Activated CD8-positive, alpha-beta T cell treated with anti-CD3 and anti-CD28 coated beads for 36 hours (primary cell): ENCODE data around the gene OXCT2. TPM values are rescaled to one million over a fixed set of nuclear protein-coding genes. Genes with fewer than 3 reads are reported as not detected.
"Not testable (repeated sequence)": the region's sequence is repeated elsewhere in the genome, so short reads cannot be mapped to it uniquely, and the experiment has no call there.

ENCODE experiments used
- ATAC-seq: fragments of 200-7000 bp; cut with Tn5 transposase; one replicate; pipeline ENCODE4 v1.10.0; 2021; ENCODE audit warnings: mild to moderate bottlenecking, moderate library complexity
- CTCF ChIA-PET: fragments of 350-600 bp; sonication (Branson Sonifier 250); formaldehyde crosslinking; loops from one replicate; lab custom pipeline; 2021; ENCODE audit warnings: antibody characterized with exemption; lab: Charles Lee
- POLR2A ChIA-PET: fragments of 350-600 bp; sonication (Branson Sonifier 250); formaldehyde crosslinking; loops from one replicate; lab custom pipeline; 2021; ENCODE audit warnings: antibody characterized with exemption; lab: Charles Lee
- DNase-seq: peaks from one replicate; pipeline ENCODE4 v3.0.0-alpha.2; 2020
- H3K27ac Mint-ChIP-seq: one replicate; pipeline ENCODE4 v1.8.0; 2021; ENCODE audit warnings: mild to moderate bottlenecking, mixed read lengths
- H3K27me3 Mint-ChIP-seq: one replicate; pipeline ENCODE4 v1.8.0; 2021; ENCODE audit warnings: mixed read lengths
- H3K36me3 Mint-ChIP-seq: one replicate; pipeline ENCODE4 v1.8.0; 2021; ENCODE audit warnings: low read depth, mixed read lengths
- H3K4me1 Mint-ChIP-seq: one replicate; pipeline ENCODE4 v1.8.0; 2021; ENCODE audit warnings: low read depth, mixed read lengths
- H3K4me3 Mint-ChIP-seq: one replicate; pipeline ENCODE4 v1.8.0; 2021; ENCODE audit warnings: mild to moderate bottlenecking, moderate library complexity, mixed read lengths
- H3K9me3 Mint-ChIP-seq: one replicate; pipeline ENCODE4 v1.8.0; 2021; ENCODE audit warnings: mixed read lengths
- CTCF ChIP-seq: fragments of 200-600 bp; IDR thresholded peaks from one replicate; pipeline ENCODE4 v1.8.0; 2022; ENCODE audit warnings: antibody characterized with exemption, mild to moderate bottlenecking
- intact Hi-C: fragments of 100-400 bp; cut with micrococcal nuclease; formaldehyde crosslinking; loops from one replicate; pipeline ENCODE4 v1.10.0; 2022
- total RNA-seq, 2 experiments: library from RNA; stranded (reverse); gene quantifications; one replicate each; pipeline ENCODE4 v1.2.3, GENCODE V29; 2021

OXCT2 gene
- total RNA-seq, 2 experiments from 2014 or later = 2.7 to 4.2 TPM

- Mint-ChIP-seq H3K36me3 (no peaks in the 10 kb centered on the region), H3K9me3 (no peaks in the 10 kb centered on the region), H3K27ac (no peak overlapping the region), H3K4me1 (no peaks in the 10 kb centered on the region), H3K27me3 (peaks cover 4% of the 10 kb centered on the region), H3K4me3 (no peak overlapping the region)
- POLR2A ChIA-PET = no interaction called here
- CTCF ChIA-PET = no interaction called here
- ATAC-seq (no peak), DNase-seq (no peak)
- intact Hi-C loops = no loop called here
- no peak for TF ChIP-seq CTCF
Observed at GRCh38 chr1:39781349-39781715, 10.2 kb upstream of the OXCT2 start.

GRCh38 chr1:39779821-39780220 lies 8.7 kb upstream of the OXCT2 start:
- no peak for ATAC-seq
- peaks cover 2% of the 10 kb centered on the region for H3K27me3 Mint-ChIP-seq
- no peak overlapping the region for H3K27ac Mint-ChIP-seq
- no peaks in the 10 kb centered on the region for H3K9me3 Mint-ChIP-seq
- no peak for DNase-seq
- no peaks in the 10 kb centered on the region for H3K36me3 Mint-ChIP-seq
- TF ChIP-seq CTCF = no peak
- H3K4me1 Mint-ChIP-seq = no peaks in the 10 kb centered on the region
- H3K4me3 Mint-ChIP-seq = no peak overlapping the region
- ChIA-PET CTCF (no interaction called here), POLR2A (interaction anchor here (0.6 kb wide), 1 partner anchor 676 kb away, joined by 3 read pairs; no protein-coding TSS in a partner anchor)
- intact Hi-C loops = no loop called here

DNA sequence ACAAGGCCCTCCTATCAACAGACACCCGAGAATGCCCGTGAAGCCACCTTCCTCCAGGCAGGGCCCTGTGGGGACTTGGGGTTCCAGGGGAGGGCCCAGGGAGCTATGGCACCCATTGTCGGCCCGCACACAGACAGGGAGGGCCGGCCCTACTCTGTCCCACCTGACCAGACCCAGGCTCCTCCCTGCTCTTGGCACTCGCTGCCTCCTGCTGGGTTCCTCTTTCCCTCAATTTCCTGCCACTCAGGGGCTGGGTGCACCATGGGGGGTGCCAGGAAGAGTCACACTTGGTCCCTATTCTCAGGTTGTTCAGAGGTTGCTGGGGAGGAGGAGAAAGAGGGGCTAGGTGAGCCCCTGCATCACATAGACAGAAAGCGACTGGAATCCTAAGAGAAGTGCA lies 8.0 kb upstream of the OXCT2 start:
- Mint-ChIP-seq H3K27me3 (peaks cover 2% of the 10 kb centered on the region), H3K4me3 (no peak overlapping the region), H3K9me3 (no peaks in the 10 kb centered on the region), H3K27ac (no peak overlapping the region), H3K4me1 (no peaks in the 10 kb centered on the region), H3K36me3 (no peaks in the 10 kb centered on the region)
- intact Hi-C loops = no loop called here
- DNase-seq = no peak
- POLR2A ChIA-PET = no interaction called here
- no peak for ATAC-seq
- CTCF ChIA-PET = no interaction called here
- TF ChIP-seq CTCF = no peak

GRCh38 chr1:39778463-39779099 lies 7.4 kb upstream of the OXCT2 start:
- DNase-seq, ATAC-seq, POLR2A ChIA-PET, H3K27me3 Mint-ChIP-seq, intact Hi-C loops, H3K4me3 Mint-ChIP-seq, H3K36me3 Mint-ChIP-seq, H3K9me3 Mint-ChIP-seq, H3K27ac Mint-ChIP-seq, H3K4me1 Mint-ChIP-seq, CTCF ChIA-PET: not testable (repeated sequence)

DNA sequence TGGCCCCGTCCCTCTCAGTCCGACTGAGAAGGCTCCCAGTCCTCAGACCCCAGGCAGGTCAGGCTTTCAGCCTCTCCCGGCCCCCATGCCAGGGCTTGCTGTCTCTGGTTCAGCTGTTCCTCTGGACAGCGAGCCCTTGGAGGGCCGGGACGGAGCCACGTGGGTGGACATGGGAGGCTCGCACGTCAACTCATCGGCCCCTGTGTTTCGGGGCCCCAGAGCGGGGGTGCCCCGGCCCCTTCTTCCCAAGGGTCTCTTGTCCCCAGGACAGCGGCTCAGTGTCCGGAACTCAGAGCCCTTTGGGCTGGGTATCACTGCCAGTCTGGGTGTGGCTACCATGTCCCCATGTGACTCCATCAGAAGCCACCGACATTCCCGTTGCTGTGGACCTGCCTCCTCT lies 6.7 kb upstream of the OXCT2 start:
- intact Hi-C loops, ATAC-seq: not testable (repeated sequence)

DNA sequence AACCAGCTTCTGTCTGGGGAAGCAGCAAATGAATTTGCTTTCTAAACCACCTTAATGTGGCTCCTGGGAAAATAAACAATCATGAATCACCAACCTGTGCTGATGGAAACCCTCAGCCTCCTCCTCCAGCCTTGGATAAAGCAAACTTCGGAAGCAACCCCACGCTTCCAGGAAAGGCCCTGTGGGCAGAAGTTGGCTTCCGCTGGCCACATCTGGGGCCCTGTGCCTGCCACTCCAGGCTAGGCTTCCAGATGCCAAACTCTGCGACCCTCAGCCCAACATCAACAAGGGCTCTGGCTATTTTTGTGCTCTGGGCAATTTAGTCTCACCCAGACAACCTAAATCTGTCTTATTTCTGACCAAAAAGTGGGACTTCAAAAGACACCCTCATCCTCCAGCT lies 6.2 kb upstream of the OXCT2 start:
- no peak overlapping the region for H3K4me3 Mint-ChIP-seq
- ChIA-PET CTCF (no interaction called here), POLR2A (no interaction called here)
- no peaks in the 10 kb centered on the region for H3K9me3 Mint-ChIP-seq
- H3K36me3 Mint-ChIP-seq = no peaks in the 10 kb centered on the region
- H3K4me1 Mint-ChIP-seq = no peaks in the 10 kb centered on the region
- peaks cover 2% of the 10 kb centered on the region for H3K27me3 Mint-ChIP-seq
- H3K27ac Mint-ChIP-seq = no peak overlapping the region
- no peak for DNase-seq
- intact Hi-C loops = no loop called here
- TF ChIP-seq CTCF = no peak
- ATAC-seq = no peak

More for the DNA sequence above, 6.7 kb upstream of the OXCT2 start:
- H3K36me3 Mint-ChIP-seq, H3K27ac Mint-ChIP-seq, CTCF ChIA-PET, H3K4me1 Mint-ChIP-seq, POLR2A ChIA-PET, H3K9me3 Mint-ChIP-seq, H3K27me3 Mint-ChIP-seq, DNase-seq, H3K4me3 Mint-ChIP-seq: not testable (repeated sequence)
